ENCODE data around the gene MEIS2.

DNA sequence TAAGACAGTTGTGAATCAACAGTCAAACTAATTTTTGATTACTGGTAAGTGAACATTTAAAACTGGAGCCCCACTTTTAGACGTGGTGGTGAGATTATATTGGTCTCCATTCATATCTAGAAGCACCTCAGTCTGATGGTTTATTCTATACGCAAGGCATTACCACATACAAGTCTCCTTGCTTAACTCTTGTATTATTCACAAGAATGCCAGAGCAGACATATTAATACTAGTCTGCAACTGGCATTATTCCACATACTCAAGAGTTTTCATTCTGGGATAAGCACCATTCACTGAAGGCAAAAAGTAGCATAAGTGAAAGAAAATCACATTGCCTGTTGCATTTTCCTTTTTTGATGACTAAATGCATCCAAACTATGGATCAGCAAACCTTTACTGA, 36.9 kb upstream of the MEIS2 start:
- TF ChIP-seq, protein P1, sequence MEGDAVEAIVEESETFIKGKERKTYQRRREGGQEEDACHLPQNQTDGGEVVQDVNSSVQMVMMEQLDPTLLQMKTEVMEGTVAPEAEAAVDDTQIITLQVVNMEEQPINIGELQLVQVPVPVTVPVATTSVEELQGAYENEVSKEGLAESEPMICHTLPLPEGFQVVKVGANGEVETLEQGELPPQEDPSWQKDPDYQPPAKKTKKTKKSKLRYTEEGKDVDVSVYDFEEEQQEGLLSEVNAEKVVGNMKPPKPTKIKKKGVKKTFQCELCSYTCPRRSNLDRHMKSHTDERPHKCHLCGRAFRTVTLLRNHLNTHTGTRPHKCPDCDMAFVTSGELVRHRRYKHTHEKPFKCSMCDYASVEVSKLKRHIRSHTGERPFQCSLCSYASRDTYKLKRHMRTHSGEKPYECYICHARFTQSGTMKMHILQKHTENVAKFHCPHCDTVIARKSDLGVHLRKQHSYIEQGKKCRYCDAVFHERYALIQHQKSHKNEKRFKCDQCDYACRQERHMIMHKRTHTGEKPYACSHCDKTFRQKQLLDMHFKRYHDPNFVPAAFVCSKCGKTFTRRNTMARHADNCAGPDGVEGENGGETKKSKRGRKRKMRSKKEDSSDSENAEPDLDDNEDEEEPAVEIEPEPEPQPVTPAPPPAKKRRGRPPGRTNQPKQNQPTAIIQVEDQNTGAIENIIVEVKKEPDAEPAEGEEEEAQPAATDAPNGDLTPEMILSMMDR (IDR thresholded peaks at IDR 0.05; ENCODE audit: borderline replicate concordance, extremely low read depth, low read length, poor library complexity, severe bottlenecking): no peak
- no peak for TF ChIP-seq EZH2 (IDR thresholded peaks at IDR 0.05; ENCODE audit: borderline replicate concordance, low read depth, low read length, severe bottlenecking)

All from DND-41 (cell line).